ENCODE data around the gene MEGF6.

Gene MEGF6

GRCh38 chr1:3470650-3471355 lies 140.5 kb downstream of the MEGF6 start:
- Histone ChIP-seq H3K9ac (ENCODE audit: low read depth, low read length) (no peak overlapping the region), H3K4me1 (ENCODE audit: insufficient read depth, low read length) (peaks cover 16% of the 10 kb centered on the region; the same call in 1 of the 2 replicates), H3K36me3 (ENCODE audit: insufficient read depth, low read length) (peaks cover 3% of the 10 kb centered on the region), H3K9me3 (ENCODE audit: control insufficient read depth, insufficient read depth, low read length) (no peaks in the 10 kb centered on the region)

DNA sequence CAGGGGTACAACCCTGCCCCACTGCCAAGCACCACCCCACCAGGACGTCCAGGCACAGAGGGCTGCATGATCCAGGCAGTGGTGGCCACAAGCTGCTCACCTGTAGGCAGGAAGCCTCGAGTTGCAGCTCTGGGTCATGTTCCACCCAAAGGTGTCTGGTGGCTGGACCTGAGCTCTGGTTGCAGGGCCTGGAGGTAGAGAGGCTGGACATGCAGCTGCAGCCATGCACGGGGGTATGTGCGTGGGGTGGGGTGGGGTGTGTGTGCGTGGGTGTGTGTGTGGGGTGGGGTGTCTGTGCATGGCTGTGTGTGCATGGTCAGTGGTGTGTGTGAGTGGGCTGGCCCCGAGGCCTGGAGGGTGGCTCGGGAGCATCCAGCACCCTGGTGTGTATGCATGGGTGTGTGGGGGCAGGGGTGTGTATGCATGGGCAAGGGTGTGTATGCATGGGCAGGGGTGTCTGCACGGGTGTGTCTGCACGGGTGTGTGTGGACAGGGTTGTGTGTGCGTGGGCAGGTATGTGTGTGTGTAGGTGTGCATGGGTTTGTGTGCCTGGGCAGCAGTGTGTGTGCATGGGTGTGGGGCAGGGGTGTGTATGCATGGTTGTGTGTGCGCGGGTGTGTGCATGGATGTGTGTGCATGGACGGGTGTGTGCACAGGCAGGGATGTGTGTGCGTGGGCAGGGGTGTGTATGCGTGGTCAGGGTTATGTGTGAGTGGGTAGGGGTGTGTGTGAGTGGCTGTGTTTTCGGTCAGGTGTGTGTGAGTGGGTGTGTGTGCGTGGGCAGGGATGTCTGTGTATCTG lies 141.3 kb downstream of the MEGF6 start:
- H3K36me3 ChIP-seq (ENCODE audit: insufficient read depth, low read length): peaks cover 3% of the 10 kb centered on the region
- peaks cover 19% of the 10 kb centered on the region; the same call in 1 of the 2 replicates for H3K4me1 ChIP-seq (ENCODE audit: insufficient read depth, low read length)
- no peak overlapping the region for H3K9ac ChIP-seq (ENCODE audit: low read depth, low read length)
- no peaks in the 10 kb centered on the region for H3K9me3 ChIP-seq (ENCODE audit: control insufficient read depth, insufficient read depth, low read length)

DNA sequence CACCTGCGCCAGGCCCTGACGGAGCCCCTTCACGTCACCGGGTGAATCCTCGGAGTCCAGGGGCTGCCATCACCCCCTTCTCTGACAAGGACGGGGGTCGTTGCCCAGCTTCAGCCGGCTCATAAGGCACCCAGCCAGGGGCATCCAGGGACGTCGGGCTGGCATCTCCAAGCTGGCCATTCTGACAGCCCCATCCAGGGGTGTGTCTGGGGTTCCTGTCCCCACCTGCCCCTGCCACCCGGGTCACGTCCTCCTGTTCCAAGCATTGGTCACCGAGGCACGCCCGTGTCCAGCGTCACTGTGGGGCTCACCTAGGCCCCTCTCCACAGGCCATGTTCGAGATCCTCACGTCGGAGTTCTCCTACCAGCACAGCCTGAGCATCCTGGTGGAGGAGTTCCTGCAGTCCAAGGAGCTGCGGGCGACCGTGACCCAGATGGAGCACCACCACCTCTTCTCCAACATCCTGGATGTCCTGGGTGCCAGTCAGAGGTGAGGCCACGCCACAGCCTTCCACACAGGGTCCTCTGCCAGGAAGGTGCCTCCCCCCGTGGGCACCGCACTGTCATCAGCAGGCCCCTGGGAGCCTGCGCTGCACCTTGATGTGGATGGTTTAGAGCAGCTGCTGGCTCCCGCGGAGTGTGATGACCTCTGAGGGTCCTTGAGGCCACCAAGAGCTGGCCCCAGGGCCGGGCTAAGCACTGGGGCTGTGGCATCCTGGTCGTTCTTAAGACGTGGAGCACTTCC lies 142.0 kb downstream of the MEGF6 start:
- H3K9ac ChIP-seq (ENCODE audit: low read depth, low read length): no peak overlapping the region
- peaks cover 3% of the 10 kb centered on the region for H3K36me3 ChIP-seq (ENCODE audit: insufficient read depth, low read length)
- H3K9me3 ChIP-seq (ENCODE audit: control insufficient read depth, insufficient read depth, low read length): no peaks in the 10 kb centered on the region
- H3K4me1 ChIP-seq (ENCODE audit: insufficient read depth, low read length): peaks cover 19% of the 10 kb centered on the region; the same call in 1 of the 2 replicates

DNA sequence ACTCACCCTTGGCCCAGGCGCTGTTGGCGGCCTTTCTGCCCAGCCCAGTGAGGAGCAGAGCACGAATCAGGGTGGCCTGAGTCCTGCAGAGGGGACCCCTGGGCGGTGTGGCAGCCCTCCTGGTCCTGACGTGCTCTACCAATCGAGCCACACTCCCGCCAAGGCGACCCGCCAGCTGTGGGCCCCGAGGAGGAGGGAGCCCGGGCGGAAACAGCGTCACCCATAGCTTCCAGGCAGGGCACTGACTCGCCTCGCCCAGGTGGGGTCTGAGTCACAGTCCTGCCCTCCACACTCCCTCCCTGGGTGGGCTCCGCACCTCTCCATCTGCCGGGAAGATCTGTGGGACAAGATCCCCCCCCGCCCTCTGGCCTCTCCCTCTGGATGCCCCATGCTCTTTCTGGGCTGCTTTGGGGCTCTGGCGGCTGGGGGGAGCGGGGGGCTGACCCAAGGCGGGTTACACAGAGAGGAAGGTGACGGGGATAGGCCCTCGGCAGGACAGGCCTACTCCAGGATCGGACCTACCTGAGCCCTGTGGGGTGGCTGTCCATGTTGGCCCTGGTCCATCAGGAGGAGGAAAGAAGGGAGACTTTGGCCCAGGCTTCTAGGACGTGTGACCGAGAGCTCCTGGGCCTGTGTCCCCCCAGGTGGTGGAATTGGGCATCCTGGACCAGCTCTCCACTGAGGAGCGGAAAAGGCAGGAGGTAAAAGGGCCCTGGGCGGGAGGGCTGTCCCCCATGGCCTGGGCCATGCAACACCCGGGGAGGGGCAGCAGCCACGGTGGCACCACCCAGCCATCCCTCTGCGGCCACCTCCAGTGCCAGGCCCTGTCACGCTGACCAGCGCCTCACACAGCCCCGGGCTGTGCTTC lies 142.8 kb downstream of the MEGF6 start:
- H3K4me1 ChIP-seq (ENCODE audit: insufficient read depth, low read length): peaks cover 19% of the 10 kb centered on the region; the same call in 1 of the 2 replicates
- H3K9me3 ChIP-seq (ENCODE audit: control insufficient read depth, insufficient read depth, low read length): no peaks in the 10 kb centered on the region
- H3K9ac ChIP-seq (ENCODE audit: low read depth, low read length): no peak overlapping the region
- no peaks in the 10 kb centered on the region for H3K36me3 ChIP-seq (ENCODE audit: insufficient read depth, low read length)

- Histone ChIP-seq H3K9ac (ENCODE audit: low read depth, low read length) (no peak overlapping the region), H3K4me1 (ENCODE audit: insufficient read depth, low read length) (peaks cover 19% of the 10 kb centered on the region; the same call in 1 of the 2 replicates), H3K9me3 (ENCODE audit: control insufficient read depth, insufficient read depth, low read length) (no peaks in the 10 kb centered on the region), H3K36me3 (ENCODE audit: insufficient read depth, low read length) (no peaks in the 10 kb centered on the region)
Measured at GRCh38 chr1:3467096-3468036, 143.9 kb downstream of the MEGF6 start.

GRCh38 chr1:3466366-3467075 lies 144.8 kb downstream of the MEGF6 start:
- H3K4me1 ChIP-seq (ENCODE audit: insufficient read depth, low read length): peaks cover 11% of the 10 kb centered on the region; the same call in 1 of the 2 replicates
- H3K9me3 ChIP-seq (ENCODE audit: control insufficient read depth, insufficient read depth, low read length): no peaks in the 10 kb centered on the region
- no peaks in the 10 kb centered on the region for H3K36me3 ChIP-seq (ENCODE audit: insufficient read depth, low read length)
- H3K9ac ChIP-seq (ENCODE audit: low read depth, low read length): no peak overlapping the region

GRCh38 chr1:3465935-3466321 lies 145.4 kb downstream of the MEGF6 start:
- Histone ChIP-seq H3K9ac (ENCODE audit: low read depth, low read length) (no peak overlapping the region), H3K9me3 (ENCODE audit: control insufficient read depth, insufficient read depth, low read length) (no peaks in the 10 kb centered on the region), H3K36me3 (ENCODE audit: insufficient read depth, low read length) (no peaks in the 10 kb centered on the region), H3K4me1 (ENCODE audit: insufficient read depth, low read length) (peaks cover 8% of the 10 kb centered on the region; the same call in 1 of the 2 replicates)

DNA sequence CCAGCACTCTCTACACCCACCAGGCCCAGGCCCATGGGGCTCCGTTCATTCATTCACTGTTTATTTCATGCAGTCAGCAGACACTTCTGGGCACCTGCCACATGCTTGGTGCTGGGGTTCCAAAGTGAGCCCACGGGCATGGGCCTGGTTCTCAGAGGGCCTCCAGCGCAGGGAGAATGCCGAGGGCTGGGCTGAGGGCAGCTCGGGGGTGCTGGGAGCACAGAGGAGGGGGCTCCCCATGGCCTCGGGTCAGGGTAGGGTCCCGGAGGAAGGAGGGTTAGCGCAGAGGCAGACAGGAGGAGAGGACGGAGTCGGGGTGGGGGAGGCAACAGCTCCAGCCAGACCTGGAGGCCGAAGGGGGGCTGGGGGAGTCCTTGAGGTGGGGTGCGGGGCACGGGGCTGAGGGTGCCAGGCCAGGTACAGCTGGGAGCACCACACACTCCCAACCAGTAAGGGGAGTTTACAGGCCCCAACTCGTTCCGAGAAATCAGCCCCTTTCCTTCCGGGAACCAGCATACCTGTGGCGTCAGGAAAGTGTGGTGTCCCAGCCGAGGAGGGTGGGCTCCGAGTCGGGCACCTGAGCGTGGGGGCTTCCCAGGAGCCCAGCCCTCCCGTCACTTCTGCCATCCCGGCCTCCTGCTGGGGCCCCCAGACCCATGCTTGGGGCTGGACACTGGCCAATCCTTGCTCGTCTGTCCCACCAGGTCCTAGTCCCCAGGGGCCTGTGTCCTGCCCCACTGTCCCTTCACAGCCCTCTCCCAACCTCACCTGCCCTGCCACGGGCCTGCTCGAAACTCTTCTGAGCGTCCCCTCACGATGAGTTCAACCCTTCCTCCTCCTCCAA lies 146.0 kb downstream of the MEGF6 start:
- H3K4me1 ChIP-seq (ENCODE audit: insufficient read depth, low read length): peaks cover 11% of the 10 kb centered on the region; the same call in 1 of the 2 replicates
- H3K9ac ChIP-seq (ENCODE audit: low read depth, low read length): no peak overlapping the region
- H3K9me3 ChIP-seq (ENCODE audit: control insufficient read depth, insufficient read depth, low read length): no peaks in the 10 kb centered on the region
- H3K36me3 ChIP-seq (ENCODE audit: insufficient read depth, low read length): no peaks in the 10 kb centered on the region

DNA sequence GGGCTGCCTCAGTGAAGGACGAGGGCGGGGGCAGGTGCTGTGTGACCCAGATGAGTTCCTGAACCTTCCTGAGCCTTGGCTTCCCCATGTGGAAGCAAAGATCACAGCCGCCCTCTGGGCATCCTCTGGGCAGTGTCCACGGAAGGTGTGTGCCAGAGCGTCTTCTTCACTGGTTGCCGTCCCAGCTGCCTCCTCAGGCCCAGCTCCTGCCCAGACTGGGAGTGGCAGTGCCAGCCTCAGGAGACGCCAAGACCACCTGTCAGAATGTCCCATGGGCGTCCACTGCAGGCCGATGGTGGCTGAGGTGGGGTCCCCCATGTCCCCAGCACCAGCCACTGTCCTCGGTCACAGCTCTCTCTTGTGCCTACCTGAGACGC lies 146.7 kb downstream of the MEGF6 start:
- no peaks in the 10 kb centered on the region for H3K36me3 ChIP-seq (ENCODE audit: insufficient read depth, low read length)
- no peaks in the 10 kb centered on the region for H3K9me3 ChIP-seq (ENCODE audit: control insufficient read depth, insufficient read depth, low read length)
- H3K4me1 ChIP-seq (ENCODE audit: insufficient read depth, low read length): peaks cover 13% of the 10 kb centered on the region; the same call in 1 of the 2 replicates
- H3K9ac ChIP-seq (ENCODE audit: low read depth, low read length): no peak overlapping the region

- H3K36me3 ChIP-seq (ENCODE audit: insufficient read depth, low read length): no peaks in the 10 kb centered on the region
- no peaks in the 10 kb centered on the region for H3K9me3 ChIP-seq (ENCODE audit: control insufficient read depth, insufficient read depth, low read length)
- no peak overlapping the region for H3K9ac ChIP-seq (ENCODE audit: low read depth, low read length)
- H3K4me1 ChIP-seq (ENCODE audit: insufficient read depth, low read length): peaks cover 13% of the 10 kb centered on the region; the same call in 1 of the 2 replicates
Measured at GRCh38 chr1:3463891-3464648, 147.2 kb downstream of the MEGF6 start.

GRCh38 chr1:3463408-3463863 lies 147.9 kb downstream of the MEGF6 start:
- no peaks in the 10 kb centered on the region for H3K36me3 ChIP-seq (ENCODE audit: insufficient read depth, low read length)

More at GRCh38 chr1:3463408-3463863, 147.9 kb downstream of the MEGF6 start:
- peaks cover 13% of the 10 kb centered on the region; the same call in 1 of the 2 replicates for H3K4me1 ChIP-seq (ENCODE audit: insufficient read depth, low read length)
- no peak overlapping the region for H3K9ac ChIP-seq (ENCODE audit: low read depth, low read length)
- no peaks in the 10 kb centered on the region for H3K9me3 ChIP-seq (ENCODE audit: control insufficient read depth, insufficient read depth, low read length)
